ENCODE results near the gene STK32A. TPM values are rescaled to one million over a fixed set of nuclear protein-coding genes. Genes with fewer than 3 reads are reported as not detected.

Gene STK32A
- total RNA-seq, 4 donors from 2014 or later = 0.51 to 2.0 (median 0.97) TPM; not detected in 1

GRCh38 chr5:147388184-147389108, 153.6 kb downstream of the STK32A start:
- no peaks in the 10 kb centered on the region for H3K9me3 ChIP-seq
- TF ChIP-seq CTCF (IDR thresholded peaks at IDR 0.05) = no peak
- no peak for TF ChIP-seq POLR2A (IDR thresholded peaks at IDR 0.05)
- H3K27ac ChIP-seq = no peak overlapping the region
- intact Hi-C loops (cut with DNase I; ENCODE audit: low total_unique reads) = no loop called here
- DNase-seq = no peak
- no peak overlapping the region for H3K4me3 ChIP-seq
- H3K27me3 ChIP-seq = no peaks in the 10 kb centered on the region
- H3K4me1 ChIP-seq = no peaks in the 10 kb centered on the region
- H3K36me3 ChIP-seq = no peaks in the 10 kb centered on the region

- no peak overlapping the region for H3K27ac ChIP-seq
- H3K4me3 ChIP-seq = no peak overlapping the region
- no peaks in the 10 kb centered on the region for H3K4me1 ChIP-seq
- no peaks in the 10 kb centered on the region for H3K36me3 ChIP-seq
- H3K9me3 ChIP-seq = no peaks in the 10 kb centered on the region
- TF ChIP-seq POLR2A (IDR thresholded peaks at IDR 0.05) (no peak), CTCF (IDR thresholded peaks at IDR 0.05) (no peak)
- DNase-seq = no peak
- H3K27me3 ChIP-seq = no peaks in the 10 kb centered on the region
- intact Hi-C loops (cut with DNase I; ENCODE audit: low total_unique reads) = no loop called here
Measured at GRCh38 chr5:147390654-147391225, 155.9 kb downstream of the STK32A start.

- Histone ChIP-seq H3K4me3 (no peak overlapping the region), H3K27me3 (no peaks in the 10 kb centered on the region), H3K4me1 (no peaks in the 10 kb centered on the region), H3K9me3 (no peaks in the 10 kb centered on the region), H3K36me3 (no peaks in the 10 kb centered on the region), H3K27ac (no peak overlapping the region)
- intact Hi-C loops (cut with DNase I; ENCODE audit: low total_unique reads) = no loop called here
- TF ChIP-seq CTCF (IDR thresholded peaks at IDR 0.05) = peak in 3 of 4 experiments; percentile 34 to 48 (median 44)
- TF ChIP-seq POLR2A (IDR thresholded peaks at IDR 0.05) = no peak
- DNase-seq = peak; percentile 33 to 43
Measured at GRCh38 chr5:147391781-147392180, 157.0 kb downstream of the STK32A start.

GRCh38 chr5:147393874-147394672, 159.2 kb downstream of the STK32A start:
- Histone ChIP-seq H3K27ac (no peak overlapping the region), H3K4me3 (no peak overlapping the region), H3K36me3 (no peaks in the 10 kb centered on the region), H3K27me3 (no peaks in the 10 kb centered on the region), H3K4me1 (no peaks in the 10 kb centered on the region), H3K9me3 (no peaks in the 10 kb centered on the region)
- no peak for DNase-seq
- intact Hi-C loops (cut with DNase I; ENCODE audit: low total_unique reads) = no loop called here
- TF ChIP-seq POLR2A (IDR thresholded peaks at IDR 0.05) = no peak
- no peak for TF ChIP-seq CTCF (IDR thresholded peaks at IDR 0.05)

Data from uterus (tissue), 4 donors.